ENCODE results near the gene COL28A1.
A peak's percentile ranks its signal among the peaks of the same experiment; 100 is the strongest.

The COL28A1 gene

GRCh38 chr7:7535691-7536090 lies at the start of gene COL28A1:
Gene COL28A1 (minus strand): TSS chr7:7535873. CDS start chr7:7532875, 2,998 bp downstream.
- no peak for DNase-seq
- intact Hi-C loops (cut with DNase I), result no loop called here

DNA sequence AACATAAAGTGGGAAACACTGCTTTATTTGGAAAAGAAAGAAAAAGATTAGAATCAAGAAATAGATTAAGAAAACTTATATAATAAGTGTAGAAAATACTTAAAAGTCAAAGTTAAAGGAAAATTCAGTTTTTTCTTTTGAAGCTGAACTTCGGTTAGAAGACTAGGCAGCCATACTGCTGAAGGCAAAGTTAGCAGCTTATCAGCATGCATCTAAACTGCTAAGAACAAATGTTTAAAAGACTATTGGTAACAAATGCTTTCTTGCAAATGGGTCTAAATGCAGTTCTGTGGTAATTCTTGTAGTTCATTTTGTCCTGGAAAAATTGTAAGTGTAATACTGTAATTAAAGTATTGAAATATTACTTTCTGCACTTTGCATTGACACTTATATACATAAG lies 49.0 kb upstream of the COL28A1 start:
- intact Hi-C loops (cut with DNase I), result no loop called here
- DNase-seq, result no peak

- intact Hi-C loops (cut with DNase I), result no loop called here
- no peak for DNase-seq
These were observed 48.1 kb upstream of the COL28A1 start for GRCh38 chr7:7583731-7584130.

DNA sequence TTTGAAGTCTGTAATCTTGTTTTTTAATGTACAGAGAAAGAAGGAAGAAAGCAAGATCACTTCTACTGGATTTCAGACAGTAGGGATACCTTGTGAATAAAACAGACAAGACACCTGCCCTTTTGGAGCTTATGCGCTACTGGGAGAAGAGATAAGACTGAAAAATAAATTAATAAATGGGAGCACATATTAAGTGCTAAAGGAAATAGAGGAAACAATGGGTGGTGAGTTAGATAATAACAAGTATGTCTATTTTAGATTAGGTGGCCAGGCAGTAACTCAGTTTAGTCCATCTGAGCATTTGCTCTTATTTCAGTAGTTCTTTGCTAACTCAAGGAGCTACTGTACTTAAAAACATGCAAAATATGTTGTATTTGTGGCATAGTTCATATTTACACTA lies 46.9 kb upstream of the COL28A1 start:
- no peak for DNase-seq
- intact Hi-C loops (cut with DNase I), result no loop called here

- DNase-seq, result no peak
- intact Hi-C loops (cut with DNase I), result no loop called here
These were observed 46.0 kb upstream of the COL28A1 start for GRCh38 chr7:7581531-7582179.

DNA sequence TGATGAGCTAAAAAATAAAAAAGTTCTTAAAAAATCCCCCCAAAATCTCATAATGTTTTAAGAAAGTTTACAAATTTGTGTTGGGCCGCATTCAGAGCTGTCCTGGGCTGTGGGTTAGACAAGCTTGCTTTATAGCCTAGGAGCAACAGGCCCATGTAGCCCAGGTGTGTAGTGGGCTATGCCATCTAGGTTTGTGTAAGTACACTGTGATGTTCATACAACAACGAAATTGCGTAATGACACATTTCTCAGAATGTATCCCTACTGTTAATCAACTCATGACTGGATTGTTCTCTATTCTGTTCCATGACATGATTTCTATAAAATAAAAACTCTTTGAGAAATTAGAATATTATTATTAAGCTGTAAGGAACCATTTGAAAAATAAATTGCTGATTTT lies 44.0 kb upstream of the COL28A1 start:
- intact Hi-C loops (cut with DNase I), result no loop called here

GRCh38 chr7:7577888-7578287 lies 42.2 kb upstream of the COL28A1 start:
- intact Hi-C loops (cut with DNase I), result no loop called here
- DNase-seq, result no peak

More for the DNA sequence above, 44.0 kb upstream of the COL28A1 start:
- no peak for DNase-seq

DNA sequence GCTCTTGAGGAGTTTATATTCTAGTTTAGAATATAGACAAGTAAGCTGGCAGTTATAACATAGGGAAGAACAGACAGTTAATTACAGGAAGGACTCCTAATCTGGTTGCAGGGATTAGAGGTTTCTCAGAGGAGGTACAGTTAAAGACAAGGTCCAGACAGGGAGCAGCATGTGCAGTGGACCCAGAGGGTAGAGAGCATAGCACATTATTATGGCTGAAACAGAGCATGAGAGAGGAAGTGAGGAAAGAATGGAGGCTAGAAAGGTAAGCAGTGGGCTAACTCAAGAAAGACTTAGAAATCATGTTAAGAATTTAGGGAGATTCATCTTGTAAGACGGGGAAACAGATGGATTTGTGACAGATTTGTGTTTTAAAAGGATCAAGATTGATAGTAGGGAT lies 40.7 kb upstream of the COL28A1 start:
- no peak for DNase-seq
- intact Hi-C loops (cut with DNase I), result no loop called here

DNA sequence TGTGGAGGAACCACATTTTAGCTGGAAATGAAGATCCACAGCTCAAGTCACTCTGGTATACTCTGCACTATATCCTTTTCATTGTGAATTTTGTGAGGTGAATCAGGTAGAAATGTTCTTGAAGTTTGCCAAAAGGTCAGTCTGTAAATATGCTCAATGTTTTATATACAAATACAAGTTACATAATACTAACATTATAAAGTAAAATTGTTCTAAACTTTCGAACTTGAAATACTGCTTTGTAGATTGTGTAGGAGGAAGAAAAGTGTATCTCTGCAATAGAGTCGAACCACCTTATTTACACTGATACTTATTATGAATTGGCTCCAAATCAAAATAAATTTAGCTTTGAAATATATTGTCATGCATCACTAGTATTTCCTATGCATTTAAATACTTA lies 38.0 kb upstream of the COL28A1 start:
- no peak for DNase-seq

GRCh38 chr7:7570584-7570983 lies 34.9 kb upstream of the COL28A1 start:
- intact Hi-C loops (cut with DNase I), result no loop called here
- no peak for DNase-seq

More for the DNA sequence above, 38.0 kb upstream of the COL28A1 start:
- intact Hi-C loops (cut with DNase I), result no loop called here

- intact Hi-C loops (cut with DNase I), result loop anchor here (10.0 kb wide), 1 partner anchor 385 kb away; the partner anchor contains the start of gene C1GALT1
- no peak for DNase-seq
These were observed 33.9 kb upstream of the COL28A1 start for GRCh38 chr7:7569615-7570014.

DNA sequence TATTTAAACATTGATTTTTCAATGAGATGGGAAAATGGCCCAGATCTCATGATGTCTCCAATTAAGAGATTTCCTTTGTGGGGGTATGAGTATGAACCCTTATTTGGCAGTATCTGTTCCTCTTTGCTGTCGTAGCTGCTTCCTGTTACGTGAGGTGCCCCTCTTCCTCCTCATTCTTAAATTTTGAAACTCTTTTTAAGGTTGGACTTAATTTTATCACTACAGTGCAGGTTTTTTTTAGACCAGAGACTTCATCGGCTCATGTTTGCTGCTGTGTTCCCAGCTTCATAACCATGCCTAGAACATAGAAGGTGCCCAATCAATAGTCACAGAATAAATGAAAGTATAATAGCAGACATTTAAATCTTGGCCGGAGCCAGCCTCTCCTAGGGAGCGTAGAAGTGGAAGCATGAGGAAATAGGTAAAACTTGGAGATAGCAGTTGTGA lies 33.4 kb upstream of the COL28A1 start:
- DNase-seq, result peak in 1 of 42 donors; percentile 21
- intact Hi-C loops (cut with DNase I), result loop anchor here (10.0 kb wide), 1 partner anchor 384 kb away; the partner anchor contains the start of gene C1GALT1

GRCh38 chr7:7568553-7568952 lies 32.9 kb upstream of the COL28A1 start:
- DNase-seq, result no peak
- intact Hi-C loops (cut with DNase I), result loop anchor here (10.0 kb wide), 1 partner anchor 384 kb away; the partner anchor contains the start of gene C1GALT1

- intact Hi-C loops (cut with DNase I), result loop anchor here (10.0 kb wide), 1 partner anchor 383 kb away; the partner anchor contains the start of gene C1GALT1
- no peak for DNase-seq
These were observed 32.3 kb upstream of the COL28A1 start for GRCh38 chr7:7567898-7568531.

- intact Hi-C loops (cut with DNase I), result loop anchor here (10.0 kb wide), 1 partner anchor 382 kb away; the partner anchor contains the start of gene C1GALT1
- peak; percentile 54 to 95 (median 88) for DNase-seq
These were observed 31.3 kb upstream of the COL28A1 start, which contains the start of gene MIOS for GRCh38 chr7:7566651-7567611. Gene MIOS (plus strand): TSS chr7:7566884. CDS start chr7:7572476, 5,592 bp downstream.

DNA sequence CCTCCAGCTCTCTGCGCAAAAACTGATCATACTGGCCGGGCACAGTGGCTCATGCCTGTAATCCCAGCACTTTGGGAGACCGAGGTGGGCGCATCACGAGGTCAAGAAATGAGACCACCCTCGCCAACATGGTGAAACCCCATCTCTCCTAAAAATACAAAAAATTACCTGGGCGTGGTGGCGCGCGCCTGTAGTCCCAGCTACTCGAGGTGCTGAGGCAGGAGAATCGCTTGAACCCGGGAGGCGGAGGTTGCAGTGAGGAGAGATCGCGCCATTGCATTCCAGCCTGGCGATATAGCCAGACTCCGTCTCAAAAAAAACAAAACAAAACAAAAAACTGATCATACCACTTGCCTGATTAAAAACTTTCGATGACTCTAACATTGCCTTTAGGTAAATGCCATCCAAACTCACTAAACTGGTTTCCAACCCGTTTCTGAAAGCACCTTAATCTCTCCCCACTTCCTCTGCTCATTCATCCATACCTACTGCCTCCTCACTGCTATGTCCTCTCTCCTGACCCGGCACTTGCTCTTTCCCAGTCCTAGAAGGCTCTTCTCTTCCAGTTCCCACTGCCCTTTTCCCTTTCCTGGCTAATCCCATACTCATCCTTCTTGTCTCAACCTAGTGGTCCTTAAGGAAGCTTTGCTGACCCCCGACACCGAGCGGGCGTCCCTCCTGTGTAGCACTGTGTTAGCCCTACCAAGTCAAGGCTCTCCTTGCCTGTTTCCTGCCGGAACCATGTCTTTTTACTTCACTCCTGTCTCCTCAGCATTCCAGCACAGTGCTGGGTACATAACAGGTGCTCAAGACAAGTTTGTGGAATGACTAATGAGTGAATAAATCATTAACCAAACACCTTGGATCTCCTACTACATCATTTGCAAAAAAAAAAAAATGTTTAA lies 30.3 kb upstream of the COL28A1 start:
- peak in 1 of 42 donors; percentile 19 for DNase-seq
- intact Hi-C loops (cut with DNase I), result loop anchor here (10.0 kb wide), 1 partner anchor 381 kb away; the partner anchor contains the start of gene C1GALT1

- no peak for DNase-seq
- intact Hi-C loops (cut with DNase I), result loop anchor here (10.0 kb wide), 1 partner anchor 380 kb away; the partner anchor contains the start of gene C1GALT1
These were observed 29.5 kb upstream of the COL28A1 start for GRCh38 chr7:7565018-7565680.

Measured in head of caudate nucleus (tissue), 42 donors.